HG03460 (cell line): ENCODE results near the gene CCR2.
"Not testable (repeated sequence)": the region's sequence is repeated elsewhere in the genome, so short reads cannot be mapped to it uniquely, and the experiment has no call there.

Experiments used
- ATAC-seq: cut with Tn5 transposase; IDR thresholded peaks from one replicate; pipeline ENCODE4 v1.9.1; 2021; ENCODE audit not compliant: unreplicated experiment

CCR2 gene

GRCh38 chr3:46353647-46354410 is at the start of gene CCR2:
Gene CCR2, plus strand, starts transcription at chr3:46354111. Its CDS starts 3,417 bp downstream, at chr3:46357528.
- ATAC-seq = no peak

DNA sequence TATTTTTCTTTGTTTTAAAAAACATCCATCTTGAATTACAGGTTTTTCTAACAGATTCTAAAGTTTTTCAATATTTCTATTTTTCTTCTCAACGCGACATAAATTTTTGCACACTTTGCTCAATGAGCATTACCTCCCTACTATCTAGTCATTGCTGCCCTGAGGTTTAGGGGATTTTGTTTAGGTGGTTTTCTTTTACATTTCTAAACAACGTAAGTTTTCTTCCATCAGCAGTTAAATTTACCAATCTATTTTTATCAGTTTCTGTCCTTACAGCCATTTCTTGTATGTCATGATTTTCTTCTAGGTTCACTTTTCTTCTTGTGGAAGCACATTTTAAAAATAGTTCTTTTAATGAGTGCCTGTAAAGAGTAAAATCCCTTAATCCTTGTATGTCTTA is 49.2 kb upstream of the CCR2 start:
- ATAC-seq = no peak

- ATAC-seq = no peak
Measured at GRCh38 chr3:46312991-46313390, 40.9 kb upstream of the CCR2 start.

DNA sequence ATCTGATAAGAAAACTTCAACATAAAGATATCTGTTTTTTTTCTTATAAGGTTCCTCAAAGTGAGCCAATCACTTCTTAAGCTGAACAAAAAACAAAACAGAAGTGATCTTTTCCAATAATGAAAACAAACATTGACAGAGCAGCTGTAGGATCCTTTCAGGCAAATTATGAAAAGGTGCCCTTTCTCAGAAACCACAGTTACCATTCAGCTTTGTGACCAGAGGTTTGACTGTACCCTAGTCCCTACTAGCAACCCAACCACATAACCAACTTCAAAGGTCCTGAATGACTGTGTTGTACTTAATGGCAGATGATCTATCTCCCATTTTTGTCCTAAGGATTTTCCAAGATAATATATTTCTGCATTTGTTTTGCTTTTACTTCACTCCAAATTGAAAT is 39.4 kb upstream of the CCR2 start:
- ATAC-seq = no peak

- no peak for ATAC-seq
Measured at GRCh38 chr3:46316206-46316605, 37.7 kb upstream of the CCR2 start.

GRCh38 chr3:46318207-46318927 is 35.5 kb upstream of the CCR2 start:
- ATAC-seq = no peak

DNA sequence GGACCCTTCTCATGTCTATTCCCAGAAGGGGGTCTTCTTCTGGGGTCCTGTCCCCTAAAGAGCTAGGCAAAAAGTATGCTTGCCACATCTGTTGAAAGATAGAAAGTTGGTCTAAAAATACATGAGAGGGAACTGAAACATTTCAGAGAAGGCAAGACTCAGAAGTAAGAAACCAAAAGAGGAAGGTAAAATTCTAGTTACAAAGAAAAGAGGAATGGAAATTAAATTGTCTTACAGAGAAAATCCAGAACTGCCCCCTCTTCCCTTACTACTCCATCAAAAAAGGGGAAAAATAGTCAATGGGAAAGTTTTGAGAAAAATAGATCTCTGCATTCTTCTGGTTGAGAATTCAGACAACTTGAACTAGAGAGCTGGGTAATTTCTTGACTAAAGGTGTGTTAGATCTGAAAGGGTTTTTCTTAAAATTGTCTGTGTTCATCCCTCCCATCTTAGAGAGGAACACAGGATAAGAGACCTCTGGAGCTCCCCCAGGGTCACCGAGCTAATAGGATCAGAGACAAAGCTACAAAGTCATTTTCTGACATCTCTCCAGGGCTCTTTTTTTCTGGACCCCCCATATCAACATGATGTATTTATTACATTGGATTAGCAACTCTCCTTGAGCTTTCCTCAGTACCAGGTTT is 32.3 kb upstream of the CCR2 start:
- no peak for ATAC-seq

DNA sequence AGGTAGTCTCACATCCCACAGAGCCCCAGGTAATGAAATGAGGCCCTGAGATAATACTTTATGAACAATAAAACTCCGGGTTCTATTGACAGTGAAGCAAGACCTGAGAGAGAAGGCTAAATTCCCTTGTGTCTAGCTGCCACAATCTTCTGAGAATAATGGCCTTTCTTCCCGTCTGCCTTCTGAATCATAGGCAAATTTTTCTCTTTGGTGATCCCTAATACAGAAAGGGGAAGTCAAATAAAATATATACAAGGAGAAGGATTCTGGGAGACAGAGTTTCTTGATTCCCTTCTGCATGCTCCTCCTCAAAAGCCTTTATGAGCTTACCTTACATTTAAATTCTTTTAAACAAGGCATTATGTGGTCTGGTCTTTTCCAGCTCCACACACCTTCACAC is 29.9 kb upstream of the CCR2 start:
- ATAC-seq = no peak

DNA sequence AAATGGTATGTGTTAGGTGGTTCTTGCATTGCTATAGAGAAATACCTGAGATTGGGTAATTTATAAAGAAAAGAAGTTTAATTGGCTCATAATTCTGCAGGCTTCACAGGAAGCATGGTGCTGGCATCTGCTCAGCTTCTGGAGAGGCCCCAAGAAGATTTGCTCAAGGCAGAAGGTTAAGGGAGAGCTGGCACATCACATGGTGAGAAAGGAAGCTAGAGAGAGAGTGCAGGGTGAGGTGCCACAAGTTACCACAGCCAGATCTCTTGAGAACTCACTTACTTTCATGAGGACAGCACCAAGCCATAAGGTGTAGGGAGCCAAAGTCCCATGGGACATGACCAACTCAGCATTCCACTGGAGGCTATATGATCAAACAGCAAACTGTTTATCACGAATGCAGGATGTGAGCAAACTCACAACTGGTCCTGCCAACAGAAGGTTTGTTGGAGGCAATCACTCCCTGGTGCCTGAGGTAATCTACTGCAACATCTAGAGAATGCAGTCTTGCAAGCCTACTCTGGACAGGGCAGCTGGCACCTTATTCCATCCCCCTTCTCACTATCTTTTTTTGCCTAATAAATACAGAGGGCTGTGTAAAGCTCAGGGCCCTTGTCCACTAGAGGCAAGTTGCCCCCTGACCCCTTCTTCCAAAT is 28.1 kb upstream of the CCR2 start:
- ATAC-seq = no peak

- ATAC-seq = not testable (repeated sequence)
Measured at GRCh38 chr3:46330676-46331075, 23.2 kb upstream of the CCR2 start.

DNA sequence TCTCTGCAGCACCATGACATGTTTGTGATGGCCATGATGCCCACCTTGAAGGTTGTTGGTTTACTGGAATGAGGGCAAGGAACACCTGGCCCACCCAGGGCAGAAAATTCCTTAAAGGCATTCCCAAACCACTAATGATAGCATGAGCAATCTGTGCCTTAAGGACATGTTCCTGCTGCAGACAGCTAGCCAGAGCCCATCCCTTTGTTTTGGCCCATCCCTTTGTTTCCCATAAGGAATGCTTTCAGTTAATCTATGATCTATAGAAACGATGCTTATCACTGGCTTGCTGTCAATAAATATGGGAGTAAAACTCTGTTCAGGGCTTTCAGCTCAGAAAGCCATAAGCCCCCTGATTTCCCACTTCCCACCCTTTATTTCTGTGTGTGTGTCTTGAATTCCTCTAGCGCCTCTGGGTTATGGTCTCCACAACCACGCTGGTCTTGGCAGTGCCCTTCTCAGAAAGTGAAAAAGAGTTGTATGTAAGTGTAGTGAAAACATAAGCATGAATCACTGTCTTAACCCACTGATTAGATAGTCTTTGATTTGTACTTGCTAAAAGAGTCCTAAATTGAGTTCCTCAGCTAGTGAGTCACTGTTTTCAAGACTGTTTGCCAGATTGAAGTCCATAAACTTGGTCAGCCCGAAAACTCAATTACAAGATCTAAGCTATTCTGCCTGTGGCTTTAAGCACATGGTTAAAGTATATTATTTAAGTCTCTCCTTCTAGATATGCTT is 19.0 kb upstream of the CCR2 start:
- ATAC-seq = no peak

GRCh38 chr3:46335541-46335940 is 18.4 kb upstream of the CCR2 start:
- no peak for ATAC-seq

- no peak for ATAC-seq
Measured at GRCh38 chr3:46337911-46338310, 16.0 kb upstream of the CCR2 start.

DNA sequence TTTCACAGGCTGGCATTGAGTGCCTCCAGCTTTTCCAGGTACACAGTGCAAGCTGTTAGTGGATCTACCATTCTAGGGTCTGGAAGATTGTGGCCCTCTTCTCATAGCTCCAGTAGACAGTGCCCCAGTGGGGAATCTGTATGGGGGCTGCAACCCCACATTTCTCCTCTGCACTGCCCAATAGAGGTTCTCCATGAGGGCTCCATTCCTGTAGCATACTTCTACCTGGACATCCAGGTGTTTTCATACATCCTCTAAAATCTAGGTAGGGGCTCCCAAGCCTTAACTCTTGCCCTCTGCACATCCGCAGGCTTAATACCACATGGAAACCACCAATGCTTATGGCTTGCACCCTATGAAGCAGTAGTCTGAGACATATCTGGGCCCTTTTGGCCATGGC is 15.1 kb upstream of the CCR2 start:
- ATAC-seq = no peak

GRCh38 chr3:46344476-46344875 is 9.4 kb upstream of the CCR2 start:
- no peak for ATAC-seq

GRCh38 chr3:46348823-46349482 is 5.0 kb upstream of the CCR2 start:
- no peak for ATAC-seq

- peak; percentile 65 for ATAC-seq
Measured at GRCh38 chr3:46349484-46350261, 4.2 kb upstream of the CCR2 start.

GRCh38 chr3:46350262-46350565 is 3.7 kb upstream of the CCR2 start:
- ATAC-seq = no peak

DNA sequence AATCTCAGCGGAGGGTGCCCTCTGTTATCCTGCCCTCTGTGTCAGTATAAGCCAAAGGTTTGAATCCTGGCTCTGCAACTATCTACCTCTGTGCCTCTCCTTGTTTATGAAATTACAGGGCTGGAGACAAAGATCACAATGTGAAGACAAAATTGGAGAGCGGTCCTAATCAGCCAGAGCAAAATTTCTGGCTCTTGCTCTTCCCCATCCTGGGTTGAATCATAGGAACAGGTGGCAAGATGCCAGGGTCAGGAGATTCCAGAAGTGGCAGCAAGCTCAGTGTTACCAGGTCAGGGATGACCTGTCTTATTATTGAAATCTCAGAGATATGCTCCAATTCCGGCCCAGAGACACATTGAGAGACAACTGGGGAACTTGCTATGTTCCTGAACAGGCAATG is 2.3 kb upstream of the CCR2 start:
- ATAC-seq = no peak

DNA sequence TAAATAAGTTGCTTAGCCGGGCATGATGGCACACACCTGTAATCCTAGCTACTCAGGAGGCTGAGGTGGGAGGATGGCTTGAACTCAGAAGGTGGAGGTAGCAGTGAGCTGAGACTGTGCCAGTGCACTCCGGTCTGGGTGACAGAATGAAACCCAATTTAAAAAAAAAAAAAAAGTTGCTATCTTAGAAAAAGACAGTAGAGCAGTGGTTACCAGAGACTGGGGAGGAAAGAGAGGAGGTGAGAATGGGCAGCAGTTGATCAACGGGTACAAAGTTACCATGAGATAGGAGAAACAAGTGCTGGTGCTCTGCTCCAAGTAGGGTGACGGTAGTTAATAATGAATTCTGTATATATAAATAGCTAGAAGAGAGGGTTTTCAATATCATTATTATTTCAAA is 821 bp upstream of the CCR2 start:
- no peak for ATAC-seq
